ENCODE results near the gene RBP7. TPM values are rescaled to one million over a fixed set of nuclear protein-coding genes. Genes with fewer than 3 reads are reported as not detected.

Gene RBP7
- total RNA-seq, 4 donors from 2014 or later: 12.7 to 20.6 (median 18.8) TPM

GRCh38 chr1:10060311-10061100 is 63.5 kb downstream of the RBP7 start:
- 88 to 89% methylated on average over 8 of the region's 8 CpGs for WGBS, 2 donors

GRCh38 chr1:10061276-10061675 is 64.2 kb downstream of the RBP7 start:
- TF ChIP-seq POLR2A (IDR thresholded peaks at IDR 0.05) (no peak), CTCF (IDR thresholded peaks at IDR 0.05) (no peak)
- no peak overlapping the region for H3K4me3 ChIP-seq (ENCODE audit: low read depth, poor library complexity, severe bottlenecking)
- WGBS, 2 donors: 78 to 86% methylated on average over 5 of the region's 5 CpGs
- intact Hi-C loops (cut with DNase I; ENCODE audit: low total_unique reads): loop anchor here (10.0 kb wide), 1 partner anchor 1854 kb away; no protein-coding TSS in a partner anchor
- DNase-seq (ENCODE audit: low spot score in 2 of 2): no peak

More at GRCh38 chr1:10060311-10061100, 63.5 kb downstream of the RBP7 start:
- no peak overlapping the region for H3K4me3 ChIP-seq (ENCODE audit: low read depth, poor library complexity, severe bottlenecking)
- no peak for TF ChIP-seq POLR2A (IDR thresholded peaks at IDR 0.05)
- no peak for TF ChIP-seq CTCF (IDR thresholded peaks at IDR 0.05)
- DNase-seq (ENCODE audit: low spot score in 2 of 2): no peak
- intact Hi-C loops (cut with DNase I; ENCODE audit: low total_unique reads): loop anchor here (10.0 kb wide), 1 partner anchor 1854 kb away; no protein-coding TSS in a partner anchor

GRCh38 chr1:10063878-10064277 is 66.8 kb downstream of the RBP7 start:
- DNase-seq (ENCODE audit: low spot score in 2 of 2): no peak
- TF ChIP-seq CTCF (IDR thresholded peaks at IDR 0.05): no peak
- TF ChIP-seq POLR2A (IDR thresholded peaks at IDR 0.05): no peak
- 47 to 57% methylated on average over 7 of the region's 7 CpGs for WGBS, 2 donors
- intact Hi-C loops (cut with DNase I; ENCODE audit: low total_unique reads): loop anchor here (10.0 kb wide), 1 partner anchor 1851 kb away; no protein-coding TSS in a partner anchor
- H3K4me3 ChIP-seq (ENCODE audit: low read depth, poor library complexity, severe bottlenecking): no peak overlapping the region

- 83 to 85% methylated on average over 8 of the region's 8 CpGs for WGBS, 2 donors
- no peak for TF ChIP-seq CTCF (IDR thresholded peaks at IDR 0.05)
- TF ChIP-seq POLR2A (IDR thresholded peaks at IDR 0.05): no peak
- intact Hi-C loops (cut with DNase I; ENCODE audit: low total_unique reads): loop anchor here (10.0 kb wide), 1 partner anchor 1850 kb away; no protein-coding TSS in a partner anchor
- H3K4me3 ChIP-seq (ENCODE audit: low read depth, poor library complexity, severe bottlenecking): no peak overlapping the region
- no peak for DNase-seq (ENCODE audit: low spot score in 2 of 2)
Measured at GRCh38 chr1:10064416-10065343, 67.7 kb downstream of the RBP7 start.

- intact Hi-C loops (cut with DNase I; ENCODE audit: low total_unique reads): loop anchor here (10.0 kb wide), 1 partner anchor 1849 kb away; no protein-coding TSS in a partner anchor
- H3K4me3 ChIP-seq (ENCODE audit: low read depth, poor library complexity, severe bottlenecking): no peak overlapping the region
- TF ChIP-seq CTCF (IDR thresholded peaks at IDR 0.05) (no peak), POLR2A (IDR thresholded peaks at IDR 0.05) (no peak)
- no peak for DNase-seq (ENCODE audit: low spot score in 2 of 2)
- WGBS, 2 donors: 79 to 80% methylated on average over 7 of the region's 7 CpGs
Measured at GRCh38 chr1:10065344-10065685, 68.3 kb downstream of the RBP7 start.

Small RNAs within 50 kb of the gene (microRNA-seq; reads per million reads assigned to microRNA genes)
- gene MIR5697 (ENCODE audit: borderline number of aligned reads in 1 of 2, borderline replicate concordance in 2 of 2): 0 to 1.7 reads per million in 2 donors

Other genes with a start within 250 kb of the RBP7 start
- gene CLSTN1, start 173.3 kb upstream of the RBP7 start, total RNA-seq: 100 to 1,000 TPM; 116 to 174 (median 150) TPM
- gene CTNNBIP1, start 87.0 kb upstream of the RBP7 start, total RNA-seq: 100 to 1,000 TPM; 478 to 742 (median 566) TPM
- 10 to 100 TPM; 18.3 to 31.0 (median 27.4) TPM for gene LZIC, start 53.8 kb upstream of the RBP7 start, total RNA-seq
- gene NMNAT1, start 53.8 kb upstream of the RBP7 start, total RNA-seq: 1 to 10 TPM; 3.2 to 8.2 (median 5.3) TPM
- gene UBE4B, start 35.7 kb downstream of the RBP7 start, total RNA-seq: 100 to 1,000 TPM in 1 of 4 donors, 10 to 100 TPM in 3; 65.7 to 114 (median 69.9) TPM
- 10 to 100 TPM; 44.1 to 53.1 (median 46.0) TPM for gene KIF1B, start 213.3 kb downstream of the RBP7 start, total RNA-seq

Data from lower leg skin (tissue), 4 donors.